Natural killer cell (primary cell): Measurements from ENCODE around the gene DNAJC15. TPM values are rescaled to one million over a fixed set of nuclear protein-coding genes. Genes with fewer than 3 reads are reported as not detected.

Source experiments
- ATAC-seq, 3 donors: fragments of 150-1000 bp in 2 of 3; fragments of 200-7000 bp in 1 of 3; cut with Tn5 transposase; 1 replicate in 1 of 3; 2 replicates in 2 of 3; pipeline ENCODE4 v1.10.0; 2021; ENCODE audit warnings: mild to moderate bottlenecking in 2 of 3, moderate library complexity in 2 of 3
- DNase-seq, 2 donors: peaks; one replicate each; pipeline versions ENCODE4 v3.0.0 to v3.0.0-alpha.2; 2013 to 2021; ENCODE audit warnings: mixed read lengths in 1 of 2
- H3K27ac ChIP-seq: one replicate; pipeline ENCODE4 v1.5.1; 2013; ENCODE audit warnings: mild to moderate bottlenecking, low read length
- H3K27me3 ChIP-seq: one replicate; pipeline ENCODE4 v1.6.1; 2013; ENCODE audit warnings: low read length; ENCODE audit not compliant: control insufficient read depth, insufficient read depth
- H3K36me3 ChIP-seq: one replicate; pipeline ENCODE4 v1.6.1; 2013; ENCODE audit warnings: low read length; ENCODE audit not compliant: control insufficient read depth, insufficient read depth
- H3K4me1 ChIP-seq: one replicate; pipeline ENCODE4 v1.6.1; 2013; ENCODE audit warnings: low read length; ENCODE audit not compliant: control insufficient read depth, insufficient read depth
- H3K4me3 ChIP-seq: one replicate; pipeline ENCODE4 v1.5.1; 2013; ENCODE audit warnings: low read length
- H3K9me3 ChIP-seq: one replicate; pipeline ENCODE4 v1.6.1; 2013; ENCODE audit warnings: low read length; ENCODE audit not compliant: control insufficient read depth, insufficient read depth
- H3K27ac Mint-ChIP-seq, 2 donors: one replicate each; pipeline ENCODE4 v1.8.0; 2022; ENCODE audit warnings: mild to moderate bottlenecking in 2 of 2, mixed read lengths in 2 of 2, moderate library complexity in 1 of 2
- H3K27me3 Mint-ChIP-seq, 2 donors: one replicate each; pipeline ENCODE4 v1.8.0; 2022; ENCODE audit warnings: low read depth in 2 of 2, mixed read lengths in 2 of 2
- H3K36me3 Mint-ChIP-seq: one replicate; pipeline ENCODE4 v1.8.0; 2022; ENCODE audit warnings: mixed read lengths
- H3K4me1 Mint-ChIP-seq, 2 donors: one replicate each; pipeline ENCODE4 v1.8.0; 2022; ENCODE audit warnings: mixed read lengths in 2 of 2
- H3K4me3 Mint-ChIP-seq: one replicate; pipeline ENCODE4 v1.8.0; 2022; ENCODE audit warnings: mild to moderate bottlenecking, moderate library complexity, mixed read lengths
- H3K9me3 Mint-ChIP-seq, 2 donors: one replicate each; pipeline ENCODE4 v1.8.0; 2022; ENCODE audit warnings: mixed read lengths in 2 of 2
- WGBS: methylation state at CpG from one replicate; pipeline ENCODE4 v1.1.7; 2013; ENCODE audit warnings: missing lambda C conversion rate; ENCODE audit not compliant: insufficient coverage; 5-methylcytosine and 5-hydroxymethylcytosine counted together
- intact Hi-C: fragments of 100-400 bp; cut with micrococcal nuclease; formaldehyde crosslinking; loops from one replicate; pipeline ENCODE4 v1.14.2; 2022
- total RNA-seq, 4 donors: library from RNA; stranded (reverse); fragments of 120-200 nt in 1 of 4; gene quantifications; one replicate each; pipeline versions ENCODE4 v1.2.3 to v1.2.4, GENCODE V29; 2013 to 2022
- TF ChIP-seq, protein P1 (sequence below): fragments of 200-600 bp; IDR thresholded peaks from one replicate; pipeline ENCODE4 v1.8.0; 2022; ENCODE audit warnings: antibody characterized with exemption

The DNAJC15 gene
- total RNA-seq, 3 donors from 2014 or later (not counting 1 experiment from before 2014, with no cell fraction given) = 7.7 to 10.0 (median 8.3) TPM

DNA sequence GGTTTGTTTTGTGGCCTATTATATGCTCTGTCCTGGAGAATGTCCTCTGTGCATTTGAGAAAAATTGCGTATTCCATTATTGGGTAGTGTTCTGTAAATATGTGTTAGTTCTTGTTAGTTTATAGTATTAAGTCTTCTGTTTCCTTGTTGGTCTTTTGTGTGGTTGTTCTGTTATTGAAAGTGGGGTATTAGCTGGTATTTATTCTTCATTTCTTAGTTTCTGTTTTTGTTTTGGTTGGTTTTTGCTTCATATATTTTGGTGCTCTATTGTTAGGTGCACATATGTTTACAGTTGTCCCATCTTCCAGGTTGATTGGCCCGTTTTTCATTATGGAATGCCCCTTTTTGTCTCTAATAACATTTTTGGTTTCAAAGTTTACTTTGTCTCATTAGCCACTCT is 77.3 kb downstream of the DNAJC15 start:
- Histone ChIP-seq H3K4me3 (no peak overlapping the region), H3K27me3 (no peaks in the 10 kb centered on the region), H3K9me3 (no peaks in the 10 kb centered on the region), H3K4me1 (no peaks in the 10 kb centered on the region), H3K36me3 (no peaks in the 10 kb centered on the region), H3K27ac (no peak overlapping the region)
- Mint-ChIP-seq H3K4me3 (no peak overlapping the region), H3K27me3 (no peaks in the 10 kb centered on the region), H3K36me3 (no peaks in the 10 kb centered on the region), H3K9me3 (no peaks in the 10 kb centered on the region), H3K27ac (no peak overlapping the region), H3K4me1 (peaks cover 27 to 32% of the 10 kb centered on the region in 2 donors)
- DNase-seq (no peak), ATAC-seq (no peak)
- intact Hi-C loops = no loop called here
- TF ChIP-seq, protein P1, sequence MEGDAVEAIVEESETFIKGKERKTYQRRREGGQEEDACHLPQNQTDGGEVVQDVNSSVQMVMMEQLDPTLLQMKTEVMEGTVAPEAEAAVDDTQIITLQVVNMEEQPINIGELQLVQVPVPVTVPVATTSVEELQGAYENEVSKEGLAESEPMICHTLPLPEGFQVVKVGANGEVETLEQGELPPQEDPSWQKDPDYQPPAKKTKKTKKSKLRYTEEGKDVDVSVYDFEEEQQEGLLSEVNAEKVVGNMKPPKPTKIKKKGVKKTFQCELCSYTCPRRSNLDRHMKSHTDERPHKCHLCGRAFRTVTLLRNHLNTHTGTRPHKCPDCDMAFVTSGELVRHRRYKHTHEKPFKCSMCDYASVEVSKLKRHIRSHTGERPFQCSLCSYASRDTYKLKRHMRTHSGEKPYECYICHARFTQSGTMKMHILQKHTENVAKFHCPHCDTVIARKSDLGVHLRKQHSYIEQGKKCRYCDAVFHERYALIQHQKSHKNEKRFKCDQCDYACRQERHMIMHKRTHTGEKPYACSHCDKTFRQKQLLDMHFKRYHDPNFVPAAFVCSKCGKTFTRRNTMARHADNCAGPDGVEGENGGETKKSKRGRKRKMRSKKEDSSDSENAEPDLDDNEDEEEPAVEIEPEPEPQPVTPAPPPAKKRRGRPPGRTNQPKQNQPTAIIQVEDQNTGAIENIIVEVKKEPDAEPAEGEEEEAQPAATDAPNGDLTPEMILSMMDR = no peak
- WGBS = 98% methylated on average over 2 of the region's 2 CpGs

DNA sequence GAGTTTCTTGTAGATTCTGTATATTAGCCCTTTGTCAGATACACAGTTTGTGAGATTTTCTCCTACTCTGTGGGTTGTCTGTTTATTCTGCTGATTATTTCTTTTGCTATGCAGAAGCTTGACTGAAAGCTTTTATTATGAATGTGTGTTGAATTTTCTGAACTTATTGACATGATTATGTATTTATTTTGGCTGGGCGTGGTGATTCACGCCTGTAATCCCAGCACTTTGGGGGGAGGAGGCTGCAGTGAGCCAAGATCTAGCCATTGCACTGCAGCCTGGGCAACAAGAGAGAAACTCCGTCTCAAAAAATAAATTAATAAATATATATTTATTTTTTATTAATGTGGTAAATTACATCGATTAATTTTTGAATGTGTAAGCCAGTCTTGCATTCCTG is 78.9 kb downstream of the DNAJC15 start:
- Mint-ChIP-seq H3K36me3 (no peaks in the 10 kb centered on the region), H3K27me3 (no peaks in the 10 kb centered on the region), H3K4me3 (no peak overlapping the region), H3K4me1 (peaks cover 27 to 29% of the 10 kb centered on the region in 2 donors), H3K27ac (no peak overlapping the region), H3K9me3 (no peaks in the 10 kb centered on the region)
- 88% methylated on average over 2 of the region's 4 CpGs for whole genome bisulfite sequencing
- Histone ChIP-seq H3K27me3 (no peaks in the 10 kb centered on the region), H3K9me3 (no peaks in the 10 kb centered on the region), H3K4me1 (no peaks in the 10 kb centered on the region), H3K4me3 (no peak overlapping the region), H3K27ac (no peak overlapping the region), H3K36me3 (peaks cover under 1% of the 10 kb centered on the region)
- intact Hi-C loops = no loop called here
- ATAC-seq (no peak), DNase-seq (no peak)
- TF ChIP-seq, protein P1 = no peak

DNA sequence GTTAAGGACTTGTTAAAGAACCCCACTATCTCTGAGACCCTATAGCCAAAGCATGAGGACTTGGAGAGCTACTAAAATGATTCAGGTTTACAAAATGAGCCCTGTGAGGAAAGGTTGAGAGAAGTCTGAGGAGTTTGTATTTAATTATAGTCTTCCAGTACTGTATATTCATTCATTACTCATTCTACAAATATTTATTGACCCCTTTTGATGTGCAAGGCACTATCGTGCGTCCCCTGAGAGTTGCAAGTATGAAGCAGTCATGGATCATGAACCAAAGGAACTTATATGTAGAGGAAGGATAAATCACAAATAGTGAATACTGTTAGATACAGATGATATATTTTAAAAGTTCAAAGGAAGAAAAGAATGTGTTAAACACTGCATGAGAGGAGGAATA is 84.4 kb downstream of the DNAJC15 start:
- peaks cover 8% of the 10 kb centered on the region for H3K36me3 Mint-ChIP-seq
- Histone ChIP-seq H3K27me3 (no peaks in the 10 kb centered on the region), H3K4me3 (no peak overlapping the region), H3K9me3 (no peaks in the 10 kb centered on the region), H3K27ac (no peak overlapping the region), H3K36me3 (peaks cover 5% of the 10 kb centered on the region), H3K4me1 (no peaks in the 10 kb centered on the region)
- no peak for ATAC-seq
- TF ChIP-seq, protein P1 = no peak
- WGBS = 95% methylated on average over 2 of the region's 2 CpGs
- H3K4me1 Mint-ChIP-seq = peaks cover 6 to 7% of the 10 kb centered on the region in 2 donors
- intact Hi-C loops = no loop called here
- H3K4me3 Mint-ChIP-seq = no peak overlapping the region
- H3K9me3 Mint-ChIP-seq = no peaks in the 10 kb centered on the region
- no peak for DNase-seq
- H3K27ac Mint-ChIP-seq = no peak overlapping the region
- H3K27me3 Mint-ChIP-seq = no peaks in the 10 kb centered on the region

DNA sequence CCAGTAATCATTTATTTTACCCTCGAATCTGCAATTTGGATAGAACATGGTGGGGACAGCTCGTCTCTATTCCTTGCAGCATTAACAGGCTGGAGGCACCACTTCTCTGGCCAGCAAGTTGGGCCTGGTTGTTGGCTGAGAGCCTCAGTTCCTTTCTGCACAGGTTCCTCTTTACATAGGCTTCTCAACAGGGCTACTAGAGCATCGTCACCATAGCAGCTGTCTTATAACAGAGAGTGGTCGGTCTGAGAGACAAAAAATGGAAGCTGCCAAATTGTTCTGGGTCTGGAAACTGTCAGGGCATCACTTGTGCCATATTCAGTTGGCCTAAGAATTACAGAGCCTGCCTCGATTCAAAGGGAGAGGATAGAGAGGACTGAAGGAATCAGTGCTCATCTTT is 86.7 kb downstream of the DNAJC15 start:
- no peak overlapping the region for H3K4me3 Mint-ChIP-seq
- H3K36me3 Mint-ChIP-seq = peaks cover 8% of the 10 kb centered on the region
- no peaks in the 10 kb centered on the region for H3K27me3 Mint-ChIP-seq
- H3K27ac ChIP-seq = no peak overlapping the region
- no peaks in the 10 kb centered on the region for H3K4me1 ChIP-seq
- no peaks in the 10 kb centered on the region for H3K9me3 Mint-ChIP-seq
- no peaks in the 10 kb centered on the region for H3K27me3 ChIP-seq
- no peaks in the 10 kb centered on the region for H3K9me3 ChIP-seq
- TF ChIP-seq, protein P1 = no peak
- H3K27ac Mint-ChIP-seq = no peak overlapping the region
- H3K36me3 ChIP-seq = peaks cover 5% of the 10 kb centered on the region
- 91% methylated on average over 5 of the region's 5 CpGs for WGBS
- no peak for DNase-seq
- intact Hi-C loops = no loop called here
- H3K4me3 ChIP-seq = no peak overlapping the region
- no peaks in the 10 kb centered on the region for H3K4me1 Mint-ChIP-seq
- no peak for ATAC-seq
